SK-N-SH (cell line): ENCODE measurements around the gene PLCG1. TPM values are rescaled to one million over a fixed set of nuclear protein-coding genes. Genes with fewer than 3 reads are reported as not detected.

Source experiments
- CTCF ChIA-PET: fragments of 300-600, 350-600 bp; formaldehyde crosslinking; extraction: SDS; loops from one replicate; lab custom pipeline; 2021; lab: Yijun Ruan, JAX
- POLR2A ChIA-PET: fragments of 350-600 bp; sonication (Branson Sonifier 250); formaldehyde crosslinking; extraction: SDS; loops from one replicate; lab custom pipeline; 2020; ENCODE audit warnings: antibody characterized with exemption, inconsistent platforms; lab: Yijun Ruan, JAX
- DNase-seq: peaks from one replicate; pipeline ENCODE4 v3.0.0; 2012
- H2AFZ ChIP-seq: fragments of 200-600 bp; sonication (generic); 2 replicates; pipeline ENCODE4 v1.8.1; 2016; ENCODE audit warnings: antibody characterized with exemption, mild to moderate bottlenecking, low read depth
- H3F3A ChIP-seq: fragments of 200-600 bp; sonication (generic); replicated peaks from 2 replicates; pipeline ENCODE3; 2016; ENCODE audit warnings: antibody characterized with exemption, mild to moderate bottlenecking; ENCODE audit not compliant: insufficient read depth
- H3K27ac ChIP-seq, 2 experiments: fragments of 200-500 bp in 1 of 2; fragments of 200-600 bp in 1 of 2; sonication (Bioruptor generic) in 1 of 2; sonication (generic), shearing (Covaris generic) in 1 of 2; 2 replicates each; pipeline versions ENCODE4 v1.5.1 to v1.6.1; 2014 to 2016; ENCODE audit warnings: low read depth in 2 of 2, inconsistent platforms in 1 of 2, low read length in 1 of 2, mild to moderate bottlenecking in 1 of 2, mixed read lengths in 1 of 2
- H3K27me3 ChIP-seq: fragments of 200-600 bp; sonication (generic), shearing (Covaris generic); 2 replicates; pipeline ENCODE4 v1.6.1; 2016; ENCODE audit warnings: mixed run types; ENCODE audit not compliant: insufficient read depth
- H3K36me3 ChIP-seq, 2 experiments: fragments of 200-500 bp in 1 of 2; fragments of 200-600 bp in 1 of 2; sonication (Bioruptor generic) in 1 of 2; sonication (generic) in 1 of 2; replicated peaks in 1 of 2; 2 replicates each; pipeline versions ENCODE3 to v1.5.1; 2014 to 2016; ENCODE audit warnings: low read length in 1 of 2, mild to moderate bottlenecking in 1 of 2; ENCODE audit not compliant: insufficient read depth in 2 of 2, control insufficient read depth in 1 of 2
- H3K4me1 ChIP-seq, 2 experiments: fragments of 200-500 bp in 1 of 2; fragments of 200-600 bp in 1 of 2; sonication (Bioruptor generic) in 1 of 2; sonication (generic), shearing (Covaris generic) in 1 of 2; 2 replicates each; pipeline versions ENCODE4 v1.5.1 to v1.6.1; 2014 to 2016; ENCODE audit warnings: low read depth in 1 of 2, low read length in 1 of 2, mixed run types in 1 of 2; ENCODE audit not compliant: insufficient read depth in 2 of 2, control insufficient read depth in 1 of 2
- H3K4me2 ChIP-seq: fragments of 200-600 bp; sonication (generic), shearing (Covaris generic); 2 replicates; pipeline ENCODE4 v1.6.1; 2017; ENCODE audit warnings: mixed run types
- H3K4me3 ChIP-seq, 2 experiments: fragments of 200-500 bp in 1 of 2; fragments of 200-600 bp in 1 of 2; sonication (Bioruptor generic) in 1 of 2; sonication (generic), shearing (Covaris generic) in 1 of 2; 2 replicates each; pipeline versions ENCODE4 v1.5.1 to v1.8.1; 2014 to 2016; ENCODE audit warnings: low read depth in 2 of 2, inconsistent platforms in 1 of 2, low read length in 1 of 2, mild to moderate bottlenecking in 1 of 2, mixed read lengths in 1 of 2, moderate library complexity in 1 of 2
- H3K79me2 ChIP-seq: fragments of 200-600 bp; sonication (generic); 2 replicates; pipeline ENCODE4 v1.8.1; 2017; ENCODE audit warnings: mild to moderate bottlenecking; ENCODE audit not compliant: insufficient read depth
- H3K9ac ChIP-seq: fragments of 200-600 bp; sonication (generic); 2 replicates; pipeline ENCODE4 v1.6.1; 2017; ENCODE audit warnings: mixed run types
- H3K9me2 ChIP-seq: fragments of 200-600 bp; sonication (generic); 2 replicates; pipeline ENCODE4 v1.6.1; 2017; ENCODE audit warnings: mixed run types
- H3K9me3 ChIP-seq: fragments of 200-600 bp; sonication (generic); 2 replicates; pipeline ENCODE4 v1.6.1; 2017; ENCODE audit warnings: mixed run types, mild to moderate bottlenecking, moderate library complexity
- H4K20me1 ChIP-seq: fragments of 200-600 bp; sonication (generic); 2 replicates; pipeline ENCODE4 v1.6.1; 2017; ENCODE audit warnings: mild to moderate bottlenecking, mixed run types; ENCODE audit not compliant: insufficient read depth
- CHD2 ChIP-seq: fragments of 150-350 bp; IDR thresholded peaks from 2 replicates; pipeline ENCODE4 v1.6.1; 2018; ENCODE audit warnings: low read length; ENCODE audit not compliant: partially characterized antibody
- EP300 ChIP-seq, 2 experiments: IDR thresholded peaks; 2 replicates each; pipeline versions ENCODE4 v1.4.0 to v1.6.1; 2012; ENCODE audit warnings: borderline replicate concordance in 1 of 2, low read depth in 1 of 2, low read length in 1 of 2
- FOSL2 ChIP-seq: IDR thresholded peaks from 2 replicates; pipeline ENCODE4 v1.4.0; 2012; ENCODE audit warnings: low read depth, mild to moderate bottlenecking, moderate library complexity, borderline replicate concordance
- FOXJ3 ChIP-seq: sonication (generic); formaldehyde crosslinking; IDR thresholded peaks from 2 replicates; pipeline ENCODE4 v1.5.1; 2020; ENCODE audit warnings: mild to moderate bottlenecking, missing genetic modification reagents
- GATA2 ChIP-seq: sonication (generic); formaldehyde crosslinking; IDR thresholded peaks from 2 replicates; pipeline ENCODE4 v1.5.0; 2020; ENCODE audit warnings: mild to moderate bottlenecking, missing genetic modification reagents
- IRF3 ChIP-seq: fragments of 150-350 bp; IDR thresholded peaks from 2 replicates; pipeline ENCODE4 v1.6.1; 2016; ENCODE audit warnings: mild to moderate bottlenecking, low read depth, low read length
- MXI1 ChIP-seq: IDR thresholded peaks from 2 replicates; pipeline ENCODE4 v1.6.1; 2012; ENCODE audit warnings: mild to moderate bottlenecking, low read depth, low read length, improper control_type of control experiment
- NFIC ChIP-seq: IDR thresholded peaks from 2 replicates; pipeline ENCODE4 v1.4.0; 2012; ENCODE audit warnings: borderline replicate concordance
- NRF1 ChIP-seq: IDR thresholded peaks from 2 replicates; pipeline ENCODE4 v1.6.1; 2012; ENCODE audit warnings: low read depth, mild to moderate bottlenecking, low read length
- POLR2AphosphoS5 ChIP-seq: IDR thresholded peaks from 2 replicates; pipeline ENCODE4 v1.6.1; 2012; ENCODE audit warnings: low read depth, low read length
- RCOR1 ChIP-seq: fragments of 150-350 bp; IDR thresholded peaks from 2 replicates; pipeline ENCODE4 v1.6.1; 2017; ENCODE audit warnings: antibody characterized with exemption, low read length
- REST ChIP-seq: IDR thresholded peaks from 2 replicates; pipeline ENCODE4 v1.6.1; 2012; ENCODE audit warnings: mild to moderate bottlenecking, low read depth, low read length, moderate library complexity
- SIN3A ChIP-seq: IDR thresholded peaks from 2 replicates; pipeline ENCODE4 v1.6.1; 2012; ENCODE audit warnings: low read depth, mild to moderate bottlenecking, low read length, moderate library complexity, borderline replicate concordance
- SMC3 ChIP-seq: IDR thresholded peaks from 2 replicates; pipeline ENCODE4 v1.6.1; 2012; ENCODE audit warnings: low read depth, low read length, improper control_type of control experiment
- USF1 ChIP-seq: IDR thresholded peaks from 2 replicates; pipeline ENCODE4 v1.4.0; 2012; ENCODE audit warnings: low read depth, borderline replicate concordance
- ZBTB33 ChIP-seq: IDR thresholded peaks from 2 replicates; pipeline ENCODE4 v1.4.0; 2012; ENCODE audit warnings: low read depth, borderline replicate concordance
- WGBS: methylation state at CpG from one replicate; pipeline ENCODE4 v1.1.6; 2017; ENCODE audit warnings: low lambda C conversion rate; 5-methylcytosine and 5-hydroxymethylcytosine counted together
- polyA plus RNA-seq, 3 experiments: library from polyadenylated mRNA; depleted of rRNA; stranded (reverse); fragments of >200 nt; gene quantifications; 2 replicates each; pipeline ENCODE4 v1.2.3, GENCODE V29; 2012

PLCG1 gene
- polyA plus RNA-seq, 1 of the 3 experiments (the other 2 are of a cell fraction): 81.4 TPM

- Histone ChIP-seq H2AFZ (no peak overlapping the region), H3F3A (no peaks in the 10 kb centered on the region), H3K27me3 (no peaks in the 10 kb centered on the region), H3K4me2 (no peak overlapping the region), H3K79me2 (no peaks in the 10 kb centered on the region; the same call in 1 of the 2 replicates), H3K4me3 (no peak overlapping the region), H3K9me2 (no peaks in the 10 kb centered on the region), H3K9ac (no peak overlapping the region), H3K4me1 (peaks cover 0 to 14% of the 10 kb centered on the region in 2 experiments; a peak in 3 of 4 replicates), H3K27ac (no peak overlapping the region), H3K36me3 (no peaks in the 10 kb centered on the region), H3K9me3 (no peaks in the 10 kb centered on the region), H4K20me1 (no peaks in the 10 kb centered on the region)
- DNase-seq: no peak
- POLR2A ChIA-PET: no interaction called here
- 94% methylated on average over 1 of the region's 1 CpG for WGBS
- no peak for TF ChIP-seq NFIC
- no peak for TF ChIP-seq NRF1
- no peak for TF ChIP-seq EP300 (IDR thresholded peaks at IDR 0.05; ENCODE audit: borderline replicate concordance in 1 of 2, low read depth in 1 of 2, low read length in 1 of 2)
- TF ChIP-seq POLR2AphosphoS5: no peak
- no peak for TF ChIP-seq SMC3
- no peak for TF ChIP-seq MXI1
- TF ChIP-seq CHD2: no peak
- no peak for TF ChIP-seq ZBTB33
- TF ChIP-seq GATA2 (CRISPR knock-in tag): no peak
- no peak for TF ChIP-seq USF1
- TF ChIP-seq FOSL2: no peak
- TF ChIP-seq SIN3A: no peak
- CTCF ChIA-PET: interaction anchor here (1.2 to 3.4 kb wide), 8 partner anchors 8 to 261 kb away, joined by 3 to 21 read pairs (median 4); no protein-coding TSS in a partner anchor
Observed at GRCh38 chr20:41224281-41224680, 86.9 kb downstream of the PLCG1 start.

GRCh38 chr20:41225091-41225490, 87.7 kb downstream of the PLCG1 start:
- CTCF ChIA-PET: interaction anchor here (0.6 to 3.4 kb wide), 9 partner anchors 7 to 262 kb away, joined by 3 to 21 read pairs (median 5); partner anchors contain the start of gene LPIN3
- H3K4me2 ChIP-seq: no peak overlapping the region
- 93% methylated on average over 1 of the region's 1 CpG for WGBS
- TF ChIP-seq EP300 (IDR thresholded peaks at IDR 0.05; ENCODE audit: borderline replicate concordance in 1 of 2, low read depth in 1 of 2, low read length in 1 of 2) (no peak), SMC3 (no peak), ZBTB33 (no peak), REST (no peak), IRF3 (no peak), RCOR1 (no peak), FOXJ3 (CRISPR knock-in tag) (no peak)

More at GRCh38 chr20:41225091-41225490, 87.7 kb downstream of the PLCG1 start:
- Histone ChIP-seq H3K79me2 (no peaks in the 10 kb centered on the region; the same call in 1 of the 2 replicates), H3K4me1 (peaks cover 0 to 14% of the 10 kb centered on the region in 2 experiments; a peak in 3 of 4 replicates), H4K20me1 (no peaks in the 10 kb centered on the region), H3K27me3 (no peaks in the 10 kb centered on the region), H3K9me2 (no peaks in the 10 kb centered on the region), H3K27ac (no peak overlapping the region), H3K4me3 (no peak overlapping the region), H3K9me3 (no peaks in the 10 kb centered on the region), H3K36me3 (no peaks in the 10 kb centered on the region), H3K9ac (no peak overlapping the region), H2AFZ (no peak overlapping the region), H3F3A (no peaks in the 10 kb centered on the region)
- no peak for DNase-seq
- POLR2A ChIA-PET: no interaction called here
